Measurements from ENCODE around the gene RASGRF1. TPM values are rescaled to one million over a fixed set of nuclear protein-coding genes. Genes with fewer than 3 reads are reported as not detected.

RASGRF1 gene
- total RNA-seq, 1 donor from 2014 or later: not detected

DNA sequence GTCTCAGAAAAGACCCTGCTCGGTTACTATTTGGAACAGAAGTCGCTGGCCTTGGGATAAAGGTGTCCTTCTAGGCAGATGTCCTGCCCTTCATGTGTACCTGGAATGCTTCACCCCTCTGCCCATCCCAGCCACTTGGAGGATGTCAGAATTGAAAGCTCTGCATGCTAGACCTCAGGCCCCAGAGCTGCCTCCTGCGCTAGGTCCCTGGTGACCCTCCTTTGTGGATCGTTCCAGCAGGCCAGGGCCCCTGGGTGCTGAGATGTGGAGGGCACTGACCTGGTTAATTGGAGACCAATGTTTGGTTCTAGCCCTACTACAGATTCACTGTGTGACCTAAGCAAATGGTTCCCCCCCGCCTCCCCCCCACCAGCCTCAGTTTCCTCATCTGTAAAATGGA is 143.1 kb downstream of the RASGRF1 start:
- no peak for DNase-seq
- intact Hi-C loops (cut with micrococcal nuclease): no loop called here
- Histone ChIP-seq H3K4me1 (peaks cover 53% of the 10 kb centered on the region), H3K4me3 (no peak overlapping the region), H3K36me3 (no peaks in the 10 kb centered on the region), H3K27me3 (ENCODE audit: low read depth) (no peaks in the 10 kb centered on the region), H3K9me3 (replicated peaks) (no peaks in the 10 kb centered on the region), H3K27ac (replicated peaks) (no peak overlapping the region)
- TF ChIP-seq, protein P1, sequence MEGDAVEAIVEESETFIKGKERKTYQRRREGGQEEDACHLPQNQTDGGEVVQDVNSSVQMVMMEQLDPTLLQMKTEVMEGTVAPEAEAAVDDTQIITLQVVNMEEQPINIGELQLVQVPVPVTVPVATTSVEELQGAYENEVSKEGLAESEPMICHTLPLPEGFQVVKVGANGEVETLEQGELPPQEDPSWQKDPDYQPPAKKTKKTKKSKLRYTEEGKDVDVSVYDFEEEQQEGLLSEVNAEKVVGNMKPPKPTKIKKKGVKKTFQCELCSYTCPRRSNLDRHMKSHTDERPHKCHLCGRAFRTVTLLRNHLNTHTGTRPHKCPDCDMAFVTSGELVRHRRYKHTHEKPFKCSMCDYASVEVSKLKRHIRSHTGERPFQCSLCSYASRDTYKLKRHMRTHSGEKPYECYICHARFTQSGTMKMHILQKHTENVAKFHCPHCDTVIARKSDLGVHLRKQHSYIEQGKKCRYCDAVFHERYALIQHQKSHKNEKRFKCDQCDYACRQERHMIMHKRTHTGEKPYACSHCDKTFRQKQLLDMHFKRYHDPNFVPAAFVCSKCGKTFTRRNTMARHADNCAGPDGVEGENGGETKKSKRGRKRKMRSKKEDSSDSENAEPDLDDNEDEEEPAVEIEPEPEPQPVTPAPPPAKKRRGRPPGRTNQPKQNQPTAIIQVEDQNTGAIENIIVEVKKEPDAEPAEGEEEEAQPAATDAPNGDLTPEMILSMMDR (IDR thresholded peaks at IDR 0.05; ENCODE audit: borderline replicate concordance): no peak

DNA sequence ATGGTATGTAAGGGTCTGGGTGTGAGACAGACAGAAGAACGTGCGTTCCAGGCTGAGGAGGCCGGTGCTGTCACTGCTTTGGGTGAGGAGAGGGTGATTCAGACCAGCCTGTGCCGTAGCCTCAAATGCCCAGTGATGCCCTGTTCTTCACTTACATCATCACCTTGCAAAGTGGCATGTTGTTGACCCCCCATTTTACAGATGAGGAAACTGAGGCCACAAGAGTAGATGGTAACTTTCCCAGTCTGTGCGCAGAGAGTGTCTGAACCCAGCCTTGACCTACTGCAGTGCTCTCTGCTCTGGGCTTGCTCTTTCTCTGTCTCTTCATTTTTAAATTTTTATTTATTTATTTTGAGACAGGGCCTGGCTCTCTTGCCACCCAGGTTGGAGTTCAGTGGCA is 144.1 kb downstream of the RASGRF1 start:
- TF ChIP-seq, protein P1 (IDR thresholded peaks at IDR 0.05; ENCODE audit: borderline replicate concordance): no peak
- peaks cover 43% of the 10 kb centered on the region for H3K4me1 ChIP-seq

DNA sequence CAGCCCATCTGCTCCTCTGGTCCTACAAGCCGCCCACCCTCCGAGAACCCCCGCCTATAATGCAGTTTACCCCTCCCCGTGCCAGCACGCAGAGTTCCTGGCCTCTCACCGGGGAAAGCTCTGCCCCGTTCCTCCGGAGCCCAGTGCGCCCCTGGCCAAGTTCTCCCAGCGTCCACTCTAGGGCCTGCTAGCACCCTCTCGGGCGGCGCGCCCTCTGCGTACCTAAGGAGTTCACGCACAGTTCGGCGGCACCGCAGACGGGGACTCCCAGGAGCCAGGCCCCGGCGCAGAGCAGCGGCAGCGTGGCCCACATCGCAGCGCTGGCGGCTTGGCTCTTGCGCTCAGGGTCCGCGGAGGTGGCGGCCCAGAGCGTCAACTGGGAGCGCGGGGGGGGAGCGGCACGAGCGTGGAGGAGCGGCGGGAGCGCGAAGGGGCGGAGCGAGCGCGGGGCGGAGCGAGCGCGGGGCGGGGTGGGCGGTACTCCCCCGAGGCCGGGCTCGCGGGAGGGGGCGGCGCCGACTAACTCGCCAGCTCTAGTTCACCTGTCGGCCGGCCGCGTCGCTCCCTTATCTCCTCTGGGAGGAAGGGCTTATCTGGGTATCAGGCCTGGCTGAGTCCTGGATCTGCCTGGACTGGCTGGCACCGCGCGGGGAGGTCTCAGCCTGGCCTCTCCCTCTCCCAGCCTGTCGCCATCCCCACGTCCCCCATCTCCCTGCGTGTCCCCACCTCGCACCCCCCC is 145.7 kb downstream of the RASGRF1 start, which contains the start of gene CTSH:
Gene CTSH (minus strand): TSS at position 378 of the 739 bp plus-strand sequence. CDS start 65 bp downstream, at position 313.
- peaks cover 33% of the 10 kb centered on the region for H3K4me1 ChIP-seq
- peak within 1 kb of the TSS; percentile 85 for H3K27ac ChIP-seq (replicated peaks)
- peak; percentile 83 for DNase-seq
- H3K27me3 ChIP-seq (ENCODE audit: low read depth): no peaks in the 10 kb centered on the region
- peak within 1 kb of the TSS; percentile 87 for H3K4me3 ChIP-seq
- H3K9me3 ChIP-seq (replicated peaks): no peaks in the 10 kb centered on the region
- TF ChIP-seq, protein P1 (IDR thresholded peaks at IDR 0.05; ENCODE audit: borderline replicate concordance): no peak
- intact Hi-C loops (cut with micrococcal nuclease): no loop called here
- no peaks in the 10 kb centered on the region for H3K36me3 ChIP-seq

More for the DNA sequence above, 144.1 kb downstream of the RASGRF1 start:
- Histone ChIP-seq H3K36me3 (no peaks in the 10 kb centered on the region), H3K9me3 (replicated peaks) (no peaks in the 10 kb centered on the region), H3K27ac (replicated peaks) (no peak overlapping the region), H3K27me3 (ENCODE audit: low read depth) (no peaks in the 10 kb centered on the region), H3K4me3 (no peak overlapping the region)
- no peak for DNase-seq
- intact Hi-C loops (cut with micrococcal nuclease): no loop called here

DNA sequence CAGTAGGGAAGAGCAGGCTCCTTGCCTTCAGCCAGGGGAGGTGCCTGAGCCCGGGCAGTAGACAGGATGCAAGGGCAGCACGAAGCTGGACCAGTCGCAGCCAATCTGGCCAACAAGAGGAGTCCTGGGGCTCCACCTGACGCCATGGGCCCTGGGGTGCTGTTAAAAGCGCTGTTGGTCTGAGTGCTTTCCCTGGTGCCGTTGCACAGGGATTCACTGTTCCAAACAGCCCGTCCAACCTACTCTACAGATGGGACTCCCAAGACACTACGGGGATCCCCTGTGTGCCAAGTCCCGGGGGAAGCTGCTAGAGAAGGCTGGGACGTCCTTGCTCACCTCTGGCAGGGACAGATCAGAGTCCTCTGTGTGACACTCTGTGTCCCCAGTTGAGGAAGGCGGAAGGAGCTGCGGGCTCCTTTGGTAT is 146.4 kb downstream of the RASGRF1 start:
- H3K36me3 ChIP-seq: no peaks in the 10 kb centered on the region
- intact Hi-C loops (cut with micrococcal nuclease): no loop called here
- no peaks in the 10 kb centered on the region for H3K9me3 ChIP-seq (replicated peaks)
- H3K27me3 ChIP-seq (ENCODE audit: low read depth): no peaks in the 10 kb centered on the region
- TF ChIP-seq, protein P1 (IDR thresholded peaks at IDR 0.05; ENCODE audit: borderline replicate concordance): no peak
- peak overlapping the region; percentile 87 for H3K4me3 ChIP-seq
- peak overlapping the region; percentile 85 for H3K27ac ChIP-seq (replicated peaks)
- peaks cover 35% of the 10 kb centered on the region for H3K4me1 ChIP-seq
- DNase-seq: no peak

DNA sequence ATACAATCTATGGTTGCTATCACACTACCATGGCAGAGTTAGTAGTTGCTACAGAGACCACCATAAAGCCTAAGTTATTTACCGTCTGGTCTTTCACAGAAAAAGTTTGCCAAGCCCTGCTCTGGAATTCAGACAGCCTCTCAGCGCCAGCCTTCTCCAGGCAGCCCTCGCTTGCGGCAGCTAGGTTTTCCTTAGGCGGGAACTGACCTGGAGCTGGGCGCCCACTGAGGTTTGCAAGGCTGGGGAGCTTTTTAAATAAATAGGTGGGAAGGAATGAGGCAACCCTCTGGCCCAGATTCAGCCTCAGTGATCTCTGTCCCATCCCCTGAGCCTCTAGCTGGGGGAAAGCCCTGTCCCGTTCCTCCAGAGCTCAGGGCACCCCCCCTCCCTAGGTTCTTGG is 146.9 kb downstream of the RASGRF1 start:
- peak overlapping the region; percentile 85 for H3K27ac ChIP-seq (replicated peaks)
- DNase-seq: no peak
- no peaks in the 10 kb centered on the region for H3K9me3 ChIP-seq (replicated peaks)
- intact Hi-C loops (cut with micrococcal nuclease): no loop called here
- H3K4me1 ChIP-seq: peaks cover 40% of the 10 kb centered on the region
- H3K36me3 ChIP-seq: no peaks in the 10 kb centered on the region
- TF ChIP-seq, protein P1 (IDR thresholded peaks at IDR 0.05; ENCODE audit: borderline replicate concordance): no peak
- peak overlapping the region; percentile 87 for H3K4me3 ChIP-seq
- no peaks in the 10 kb centered on the region for H3K27me3 ChIP-seq (ENCODE audit: low read depth)

Measured in left ventricle myocardium inferior (tissue), 1 donor.